Measurements from ENCODE around the gene HOXB4. TPM values are rescaled to one million over a fixed set of nuclear protein-coding genes. Genes with fewer than 3 reads are reported as not detected.

The HOXB4 gene
- total RNA-seq, 1 experiment from 2014 or later = 0.04 TPM

DNA sequence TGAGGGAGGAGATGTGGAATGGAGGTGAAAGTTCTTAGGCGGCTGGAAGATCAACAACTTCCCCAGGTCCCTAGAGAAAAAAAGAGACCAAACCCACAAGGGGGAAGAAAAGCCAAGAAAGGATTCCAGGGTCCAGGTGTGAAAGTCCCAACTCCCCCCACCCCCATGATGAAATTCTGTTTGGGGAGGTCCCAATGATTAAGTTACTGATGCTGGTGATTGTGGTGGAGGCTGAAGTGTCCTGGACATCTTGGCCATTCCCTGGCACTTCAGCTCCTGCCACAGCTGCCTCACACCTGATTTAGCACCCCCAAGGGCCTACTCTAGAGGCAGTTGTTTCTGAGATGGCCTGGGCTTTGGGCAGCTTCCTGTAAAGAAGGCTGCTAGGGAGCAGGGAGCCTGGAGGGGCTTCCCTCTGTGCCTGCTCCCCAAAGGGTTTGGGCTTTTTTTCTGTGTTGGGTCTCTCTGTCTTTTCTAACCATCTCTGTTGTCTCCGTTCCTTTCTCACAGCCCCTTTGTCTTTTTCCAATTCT lies 13.1 kb downstream of the HOXB4 start:
- H3K4me1 Mint-ChIP-seq = peaks cover 26% of the 10 kb centered on the region
- no peaks in the 10 kb centered on the region for H3K9me3 Mint-ChIP-seq
- no peak overlapping the region for H3K27ac Mint-ChIP-seq
- no peaks in the 10 kb centered on the region for H3K36me3 Mint-ChIP-seq
- peaks cover 40% of the 10 kb centered on the region; the same call in 1 of the 2 replicates for H3K27me3 Mint-ChIP-seq (ENCODE audit: low read depth)
- ATAC-seq (no peak), DNase-seq (ENCODE audit: low spot score) (no peak)
- peak overlapping the region; percentile 45 for H3K4me3 Mint-ChIP-seq
- TF ChIP-seq ZNF232 (CRISPR knock-in tag; IDR thresholded peaks at IDR 0.05) = no peak
- TF ChIP-seq KAT7 (CRISPR knock-in tag; IDR thresholded peaks at IDR 0.05; ENCODE audit: borderline replicate concordance) = no peak
- no peak for TF ChIP-seq GABPB1 (CRISPR knock-in tag; IDR thresholded peaks at IDR 0.05)
- TF ChIP-seq, protein P1, sequence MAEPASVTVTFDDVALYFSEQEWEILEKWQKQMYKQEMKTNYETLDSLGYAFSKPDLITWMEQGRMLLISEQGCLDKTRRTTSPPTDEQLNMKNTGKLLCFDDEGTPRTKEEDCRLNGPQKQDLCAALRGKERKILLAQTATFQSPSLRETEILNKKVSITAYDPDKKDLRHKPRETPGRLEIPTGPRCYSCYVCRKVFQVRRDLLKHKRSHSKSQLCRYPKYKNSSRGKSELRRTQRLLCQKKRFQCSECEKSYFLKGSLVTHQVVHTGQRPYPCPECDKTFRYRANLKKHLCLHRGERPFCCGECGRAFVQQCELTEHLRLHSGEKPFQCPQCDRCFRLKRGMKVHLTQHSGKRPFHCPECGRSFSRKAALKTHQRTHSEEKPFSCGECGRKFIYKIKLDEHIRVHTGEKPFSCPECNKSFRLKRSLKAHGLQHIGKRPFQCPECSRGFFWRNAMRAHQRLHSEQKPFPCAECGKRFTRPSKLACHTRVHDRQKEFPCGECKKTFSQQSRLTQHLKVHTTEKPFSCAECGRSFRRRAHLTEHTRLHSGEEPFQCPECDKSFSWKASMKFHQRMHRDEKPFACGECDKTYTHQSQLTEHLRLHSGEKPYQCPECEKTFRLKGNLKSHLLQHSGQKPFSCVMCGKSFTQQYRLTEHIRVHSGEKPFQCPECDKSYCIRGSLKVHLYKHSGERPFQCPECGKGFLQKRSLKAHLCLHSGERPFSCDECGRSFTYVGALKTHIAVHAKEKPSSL (CRISPR knock-in tag; conservative IDR thresholded peaks at IDR 0.05) = no peak
- TF ChIP-seq, protein P2, sequence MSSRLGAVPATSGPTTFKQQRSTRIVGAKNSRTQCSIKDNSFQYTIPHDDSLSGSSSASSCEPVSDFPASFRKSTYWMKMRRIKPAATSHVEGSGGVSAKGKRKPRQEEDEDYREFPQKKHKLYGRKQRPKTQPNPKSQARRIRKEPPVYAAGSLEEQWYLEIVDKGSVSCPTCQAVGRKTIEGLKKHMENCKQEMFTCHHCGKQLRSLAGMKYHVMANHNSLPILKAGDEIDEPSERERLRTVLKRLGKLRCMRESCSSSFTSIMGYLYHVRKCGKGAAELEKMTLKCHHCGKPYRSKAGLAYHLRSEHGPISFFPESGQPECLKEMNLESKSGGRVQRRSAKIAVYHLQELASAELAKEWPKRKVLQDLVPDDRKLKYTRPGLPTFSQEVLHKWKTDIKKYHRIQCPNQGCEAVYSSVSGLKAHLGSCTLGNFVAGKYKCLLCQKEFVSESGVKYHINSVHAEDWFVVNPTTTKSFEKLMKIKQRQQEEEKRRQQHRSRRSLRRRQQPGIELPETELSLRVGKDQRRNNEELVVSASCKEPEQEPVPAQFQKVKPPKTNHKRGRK (CRISPR knock-in tag; IDR thresholded peaks at IDR 0.05; ENCODE audit: borderline replicate concordance) = no peak
- no peak for TF ChIP-seq CREM (CRISPR knock-in tag; IDR thresholded peaks at IDR 0.05)
- no peak for TF ChIP-seq NFE2L1 (CRISPR knock-in tag; IDR thresholded peaks at IDR 0.05)
- TF ChIP-seq SMAD3 (CRISPR knock-in tag; IDR thresholded peaks at IDR 0.05; ENCODE audit: borderline replicate concordance) = no peak
- TF ChIP-seq ELF4 (CRISPR knock-in tag; IDR thresholded peaks at IDR 0.05; ENCODE audit: low read depth) = no peak
- TF ChIP-seq, protein P3, sequence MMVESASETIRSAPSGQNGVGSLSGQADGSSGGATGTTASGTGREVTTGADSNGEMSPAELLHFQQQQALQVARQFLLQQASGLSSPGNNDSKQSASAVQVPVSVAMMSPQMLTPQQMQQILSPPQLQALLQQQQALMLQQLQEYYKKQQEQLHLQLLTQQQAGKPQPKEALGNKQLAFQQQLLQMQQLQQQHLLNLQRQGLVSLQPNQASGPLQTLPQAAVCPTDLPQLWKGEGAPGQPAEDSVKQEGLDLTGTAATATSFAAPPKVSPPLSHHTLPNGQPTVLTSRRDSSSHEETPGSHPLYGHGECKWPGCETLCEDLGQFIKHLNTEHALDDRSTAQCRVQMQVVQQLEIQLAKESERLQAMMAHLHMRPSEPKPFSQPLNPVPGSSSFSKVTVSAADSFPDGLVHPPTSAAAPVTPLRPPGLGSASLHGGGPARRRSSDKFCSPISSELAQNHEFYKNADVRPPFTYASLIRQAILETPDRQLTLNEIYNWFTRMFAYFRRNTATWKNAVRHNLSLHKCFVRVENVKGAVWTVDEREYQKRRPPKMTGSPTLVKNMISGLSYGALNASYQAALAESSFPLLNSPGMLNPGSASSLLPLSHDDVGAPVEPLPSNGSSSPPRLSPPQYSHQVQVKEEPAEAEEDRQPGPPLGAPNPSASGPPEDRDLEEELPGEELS (CRISPR knock-in tag; IDR thresholded peaks at IDR 0.05) = no peak
- TF ChIP-seq GRHL2 (CRISPR knock-in tag; IDR thresholded peaks at IDR 0.05; ENCODE audit: insufficient replicate concordance, severe bottlenecking) = no peak
- TF ChIP-seq, protein P4, sequence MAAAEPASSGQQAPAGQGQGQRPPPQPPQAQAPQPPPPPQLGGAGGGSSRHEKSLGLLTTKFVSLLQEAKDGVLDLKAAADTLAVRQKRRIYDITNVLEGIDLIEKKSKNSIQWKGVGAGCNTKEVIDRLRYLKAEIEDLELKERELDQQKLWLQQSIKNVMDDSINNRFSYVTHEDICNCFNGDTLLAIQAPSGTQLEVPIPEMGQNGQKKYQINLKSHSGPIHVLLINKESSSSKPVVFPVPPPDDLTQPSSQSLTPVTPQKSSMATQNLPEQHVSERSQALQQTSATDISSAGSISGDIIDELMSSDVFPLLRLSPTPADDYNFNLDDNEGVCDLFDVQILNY (CRISPR knock-in tag; IDR thresholded peaks at IDR 0.05) = no peak
- TF ChIP-seq, protein P5, sequence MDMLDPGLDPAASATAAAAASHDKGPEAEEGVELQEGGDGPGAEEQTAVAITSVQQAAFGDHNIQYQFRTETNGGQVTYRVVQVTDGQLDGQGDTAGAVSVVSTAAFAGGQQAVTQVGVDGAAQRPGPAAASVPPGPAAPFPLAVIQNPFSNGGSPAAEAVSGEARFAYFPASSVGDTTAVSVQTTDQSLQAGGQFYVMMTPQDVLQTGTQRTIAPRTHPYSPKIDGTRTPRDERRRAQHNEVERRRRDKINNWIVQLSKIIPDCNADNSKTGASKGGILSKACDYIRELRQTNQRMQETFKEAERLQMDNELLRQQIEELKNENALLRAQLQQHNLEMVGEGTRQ (CRISPR knock-in tag; IDR thresholded peaks at IDR 0.05) = no peak
- TF ChIP-seq, protein P6, sequence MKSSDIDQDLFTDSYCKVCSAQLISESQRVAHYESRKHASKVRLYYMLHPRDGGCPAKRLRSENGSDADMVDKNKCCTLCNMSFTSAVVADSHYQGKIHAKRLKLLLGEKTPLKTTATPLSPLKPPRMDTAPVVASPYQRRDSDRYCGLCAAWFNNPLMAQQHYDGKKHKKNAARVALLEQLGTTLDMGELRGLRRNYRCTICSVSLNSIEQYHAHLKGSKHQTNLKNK (CRISPR knock-in tag; IDR thresholded peaks at IDR 0.05) = no peak
- no peak for TF ChIP-seq EMX1 (CRISPR knock-in tag; IDR thresholded peaks at IDR 0.05)
- no peak for TF ChIP-seq JAZF1 (CRISPR knock-in tag; IDR thresholded peaks at IDR 0.05)
- TF ChIP-seq NR3C1 (CRISPR knock-in tag; conservative IDR thresholded peaks at IDR 0.05; ENCODE audit: low read depth) = no peak
- POLR2A ChIA-PET = no interaction called here
- CTCF ChIA-PET = interaction anchor here (1.3 to 1.5 kb wide), 3 partner anchors 18 to 64 kb away, joined by 3 to 5 read pairs (median 4); no protein-coding TSS in a partner anchor
